GM23338 (cell line): ENCODE measurements around the gene C4BPB.

Source experiments
- CTCF ChIP-seq, 2 experiments: fragments of 200-600 bp in 1 of 2; sonication (generic) in 1 of 2; conservative IDR thresholded peaks; 2 replicates each; pipeline versions ENCODE4 v1.5.1 to v1.6.1; 2016 to 2017; ENCODE audit warnings: antibody characterized with exemption in 2 of 2, low read depth in 2 of 2, mild to moderate bottlenecking in 2 of 2, moderate library complexity in 1 of 2
- EZH2 ChIP-seq: fragments of 200-600 bp; sonication (generic); IDR thresholded peaks from one replicate; pipeline ENCODE4 v1.8.0; 2017; ENCODE audit warnings: antibody characterized with exemption, mild to moderate bottlenecking, low read depth; ENCODE audit not compliant: unreplicated experiment
- EZH2phosphoT487 ChIP-seq: fragments of 200-600 bp; sonication (generic); IDR thresholded peaks from one replicate; pipeline ENCODE4 v1.8.1; 2018; ENCODE audit warnings: antibody characterized with exemption; ENCODE audit not compliant: unreplicated experiment
- JUNB ChIP-seq: IDR thresholded peaks from one replicate; pipeline ENCODE4 v1.6.1; 2016; ENCODE audit warnings: antibody characterized with exemption; ENCODE audit not compliant: unreplicated experiment
- POLR2AphosphoS5 ChIP-seq: IDR thresholded peaks from 2 replicates; pipeline ENCODE4 v1.6.1; 2016; ENCODE audit warnings: antibody characterized with exemption, low read depth

GRCh38 chr1:207112616-207113296, 24.1 kb downstream of the C4BPB start:
- no peak for TF ChIP-seq EZH2
- no peak for TF ChIP-seq CTCF (conservative IDR thresholded peaks at IDR 0.05; ENCODE audit: low read depth in 2 of 2)
- no peak for TF ChIP-seq JUNB
- TF ChIP-seq POLR2AphosphoS5: no peak
- TF ChIP-seq EZH2phosphoT487: no peak
